HEK293T (cell line): ENCODE measurements around the gene SDR39U1.

Experiments used
- ARNT ChIP-seq: fragments of 450-650 bp; IDR thresholded peaks from 2 replicates; pipeline ENCODE4 v1.6.1; 2017; ENCODE audit warnings: mild to moderate bottlenecking
- ELF4 ChIP-seq: fragments of 450-650 bp; IDR thresholded peaks from 2 replicates; pipeline ENCODE4 v1.6.1; 2017; ENCODE audit warnings: antibody characterized with exemption
- FOXK2 ChIP-seq: fragments of 450-650 bp; IDR thresholded peaks from 2 replicates; pipeline ENCODE4 v1.6.1; 2016; ENCODE audit warnings: mild to moderate bottlenecking
- HDGF ChIP-seq: fragments of 450-650 bp; IDR thresholded peaks from 2 replicates; pipeline ENCODE4 v1.6.1; 2017; ENCODE audit warnings: antibody characterized with exemption, borderline replicate concordance
- PKNOX1 ChIP-seq: fragments of 450-650 bp; IDR thresholded peaks from 2 replicates; pipeline ENCODE4 v1.6.1; 2016
- SP1 ChIP-seq: fragments of 450-650 bp; IDR thresholded peaks from 2 replicates; pipeline ENCODE4 v1.6.1; 2017
- TARDBP ChIP-seq: fragments of 450-650 bp; IDR thresholded peaks from 2 replicates; pipeline ENCODE4 v1.6.1; 2016

GRCh38 chr14:24414732-24415420 lies 27.7 kb downstream of the SDR39U1 start:
- TF ChIP-seq PKNOX1 = no peak
- TF ChIP-seq ARNT = no peak
- TF ChIP-seq TARDBP = no peak
- no peak for TF ChIP-seq SP1
- no peak for TF ChIP-seq HDGF
- no peak for TF ChIP-seq ELF4
- no peak for TF ChIP-seq FOXK2
